T-helper 2 cell treated with Interferon-gamma antibody and Interleukin-4, amounts not matched to agents 100 ng/mL and 5 ng/mL, for 36 hours (primary cell): ENCODE measurements around the gene FBXO9. TPM values are rescaled to one million over a fixed set of nuclear protein-coding genes. Genes with fewer than 3 reads are reported as not detected.

Experiments used
- intact Hi-C: fragments of 100-400 bp; cut with micrococcal nuclease; formaldehyde crosslinking; loops from one replicate; pipeline ENCODE4 v1.15.1; 2023
- total RNA-seq: library from RNA; stranded (reverse); gene quantifications from 2 replicates; pipeline ENCODE4 v1.2.3, GENCODE V29; 2022

FBXO9 gene
- total RNA-seq, 1 donor from 2014 or later: 69.0 TPM

DNA sequence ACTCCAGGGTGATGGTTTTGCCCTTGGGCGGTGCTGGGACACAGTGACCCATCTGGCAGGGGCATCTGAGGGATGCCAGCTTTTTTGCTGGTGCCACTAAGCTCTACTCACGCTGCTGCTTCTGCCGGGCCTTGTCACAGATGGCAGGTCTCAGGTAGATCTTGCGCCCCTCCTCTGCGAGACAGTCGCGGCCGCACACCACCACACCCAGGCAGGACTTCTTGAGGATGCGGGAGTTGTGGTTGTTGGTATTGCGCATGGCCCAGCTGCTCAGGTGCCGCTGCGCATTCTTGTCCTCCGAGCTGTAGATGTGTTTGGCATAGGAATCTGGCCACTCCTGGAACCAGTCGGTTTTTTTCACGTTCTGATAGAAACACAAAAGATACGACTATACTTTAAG lies 68.8 kb downstream of the FBXO9 start:
- intact Hi-C loops: no loop called here

DNA sequence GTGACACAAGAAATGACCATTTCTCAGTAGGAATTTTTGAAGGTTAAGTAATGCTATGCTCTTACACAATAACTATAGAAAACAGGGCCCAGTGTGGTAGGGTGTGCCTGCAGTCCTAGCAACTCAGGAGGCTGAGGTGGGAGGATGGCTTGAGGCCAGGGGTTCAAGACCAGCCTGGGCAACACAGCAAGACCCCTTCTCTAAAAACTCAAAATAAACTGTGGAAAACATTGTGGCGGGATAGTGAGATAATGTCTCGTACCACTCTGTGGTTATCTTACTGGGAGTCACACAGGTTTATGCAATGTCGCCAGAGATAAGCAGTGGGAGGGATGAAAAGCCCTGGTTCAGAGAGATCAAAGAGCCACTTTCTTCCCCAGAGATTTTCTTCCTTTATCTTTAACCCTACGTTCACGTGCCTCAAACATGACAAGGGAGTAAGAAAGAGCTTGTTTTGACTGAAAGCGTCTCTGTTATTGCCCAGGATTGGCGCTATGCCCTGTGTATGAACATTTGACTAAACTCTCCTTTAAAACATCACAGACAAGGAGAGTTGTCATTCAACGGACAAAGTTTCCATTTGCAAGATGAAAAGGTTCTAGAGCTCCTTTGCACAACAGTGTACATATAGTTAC lies 69.5 kb downstream of the FBXO9 start:
- intact Hi-C loops: no loop called here

DNA sequence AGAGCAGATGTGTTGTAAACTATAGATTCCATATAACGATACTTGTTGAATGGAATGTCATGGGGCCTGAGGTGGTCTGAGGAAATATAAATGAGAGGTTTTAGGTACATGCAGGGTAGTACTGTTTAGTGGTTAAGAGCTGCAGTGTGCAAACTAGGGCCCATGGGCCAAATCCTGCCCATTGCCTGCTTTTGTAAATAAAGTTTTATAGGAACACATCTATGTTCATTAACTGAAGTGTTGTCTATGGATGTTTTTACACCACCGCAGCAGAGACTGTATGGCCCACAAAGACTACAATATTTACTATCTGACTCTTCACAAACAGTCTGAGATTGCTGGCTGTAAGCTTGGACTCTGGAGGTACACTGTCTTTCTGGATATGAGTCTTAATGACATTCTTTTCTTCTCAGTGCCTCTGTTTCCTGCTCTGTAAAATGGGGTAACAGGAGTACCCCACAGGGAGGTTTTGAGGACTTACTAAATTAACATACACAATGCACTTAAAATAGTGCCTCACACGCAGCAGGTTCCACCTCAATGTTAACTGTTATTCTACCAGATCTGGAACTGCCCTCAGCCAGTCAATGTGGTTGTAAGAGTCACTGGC lies 70.9 kb downstream of the FBXO9 start:
- intact Hi-C loops: no loop called here

GRCh38 chr6:53139841-53140413 lies 74.7 kb downstream of the FBXO9 start:
- intact Hi-C loops: no loop called here

GRCh38 chr6:53142810-53143209 lies 77.6 kb downstream of the FBXO9 start:
- intact Hi-C loops: no loop called here

- intact Hi-C loops: no loop called here
Measured at GRCh38 chr6:53143710-53144109, 78.5 kb downstream of the FBXO9 start.

DNA sequence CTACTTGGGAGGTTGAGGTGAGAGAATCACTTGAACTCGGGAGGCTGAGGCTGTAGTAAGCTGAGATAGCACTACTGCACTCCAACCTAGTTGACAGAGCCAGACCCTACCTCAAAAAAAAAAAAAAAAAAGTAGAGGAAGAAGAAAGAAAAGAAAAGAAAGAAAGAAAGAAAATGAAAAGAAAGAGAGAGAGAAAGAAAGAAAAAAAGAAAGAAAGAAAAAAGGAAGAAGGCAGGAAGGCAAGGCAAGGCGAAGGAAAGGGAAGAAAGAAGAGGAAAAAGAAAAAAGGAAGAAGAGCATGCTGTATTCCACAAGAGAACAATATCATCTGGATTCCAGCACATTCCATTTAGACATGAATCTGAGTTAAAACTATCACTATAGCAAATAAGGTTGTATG lies 79.6 kb downstream of the FBXO9 start:
- intact Hi-C loops: no loop called here

- intact Hi-C loops: no loop called here
Measured at GRCh38 chr6:53148684-53149083, 83.5 kb downstream of the FBXO9 start, which contains the start of gene GCM1. GCM1 (minus strand) TSS chr6:53148841; CDS start chr6:53145632, 3,209 bp downstream.

Other genes starting within 250 kb of the FBXO9 start
- not detected in 2 replicates for gene GSTA5, start 224.6 kb upstream of the FBXO9 start, total RNA-seq
- gene GSTA3, start 155.7 kb upstream of the FBXO9 start, total RNA-seq: not detected in 2 replicates
- 5.4 and 5.9 TPM in 2 replicates for gene GSTA4, start 70.1 kb upstream of the FBXO9 start, total RNA-seq
- 7.5 and 7.6 TPM in 2 replicates for gene CILK1, start 3.6 kb upstream of the FBXO9 start, total RNA-seq
- gene GCM1, start 83.4 kb downstream of the FBXO9 start, total RNA-seq: 0.11 TPM in 1 of 2 replicates, not detected in the other